ENCODE data around the gene SPAG7.
"Not testable (repeated sequence)": the region's sequence is repeated elsewhere in the genome, so short reads cannot be mapped to it uniquely, and the experiment has no call there.

The SPAG7 gene

GRCh38 chr17:4938688-4939545, 28.7 kb downstream of the SPAG7 start:
- DNase-seq (ENCODE audit: low read depth in 1 of 2, low spot score in 1 of 2): no peak

GRCh38 chr17:4938069-4938491, 29.5 kb downstream of the SPAG7 start:
- no peak for DNase-seq (ENCODE audit: low read depth in 1 of 2, low spot score in 1 of 2)

- DNase-seq (ENCODE audit: low read depth in 1 of 2, low spot score in 1 of 2): no peak
These were observed 30.1 kb downstream of the SPAG7 start for GRCh38 chr17:4937553-4937952.

DNA sequence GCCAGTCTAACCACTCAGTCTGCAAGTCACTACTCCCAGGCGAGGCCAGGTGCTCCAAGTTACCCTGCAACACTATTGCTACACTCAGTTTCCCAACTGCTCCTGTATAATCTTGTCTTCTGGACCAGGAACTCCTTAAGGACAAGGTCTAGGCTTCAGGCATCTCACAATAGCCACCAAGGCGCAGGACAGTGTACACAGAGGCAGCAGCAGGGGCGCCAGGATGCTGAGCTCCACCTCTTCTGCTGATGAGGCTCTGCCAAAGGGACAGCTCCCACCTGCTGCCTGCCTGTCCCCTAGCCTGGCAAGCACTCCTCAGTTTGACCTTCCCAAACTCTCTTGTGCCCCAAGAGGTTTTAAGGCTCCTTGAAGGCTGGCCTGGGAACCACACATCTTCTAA, 31.2 kb downstream of the SPAG7 start:
- DNase-seq (ENCODE audit: low read depth in 1 of 2, low spot score in 1 of 2): no peak

- DNase-seq (ENCODE audit: low read depth in 1 of 2, low spot score in 1 of 2): no peak
These were observed 32.0 kb downstream of the SPAG7 start for GRCh38 chr17:4935650-4936049.

GRCh38 chr17:4934173-4934979, 33.2 kb downstream of the SPAG7 start:
- no peak for DNase-seq (ENCODE audit: low read depth in 1 of 2, low spot score in 1 of 2)

- DNase-seq (ENCODE audit: low read depth in 1 of 2, low spot score in 1 of 2): no peak
These were observed 34.0 kb downstream of the SPAG7 start for GRCh38 chr17:4933646-4934045.

GRCh38 chr17:4932756-4933155, 34.9 kb downstream of the SPAG7 start:
- DNase-seq (ENCODE audit: low read depth in 1 of 2, low spot score in 1 of 2): no peak

DNA sequence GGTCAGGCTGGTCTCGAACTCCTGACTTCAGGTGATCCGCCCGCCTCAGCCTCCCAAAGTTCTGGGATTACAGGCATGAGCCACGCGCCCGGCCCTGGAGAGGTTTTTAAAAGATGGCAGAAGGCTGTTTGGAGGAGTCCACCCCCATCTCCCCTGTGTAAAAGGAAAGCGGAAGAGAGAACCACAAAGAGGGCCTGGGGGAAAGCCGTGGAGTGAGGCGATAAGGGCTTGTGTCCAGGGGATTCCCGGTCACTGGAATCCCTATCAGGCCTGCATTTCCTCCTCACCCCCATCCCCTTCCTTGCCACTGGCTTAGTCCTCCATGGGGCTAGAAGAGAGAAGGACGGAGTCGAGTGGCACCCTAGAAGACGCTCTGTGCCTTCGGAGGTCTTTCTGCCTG, 35.7 kb downstream of the SPAG7 start, which contains the start of gene GP1BA:
Gene GP1BA, plus strand, starts transcription at position 315 of the 400 bp plus-strand sequence. CDS start 328 bp downstream, outside the sequence.
- DNase-seq (ENCODE audit: low read depth in 1 of 2, low spot score in 1 of 2): no peak

DNA sequence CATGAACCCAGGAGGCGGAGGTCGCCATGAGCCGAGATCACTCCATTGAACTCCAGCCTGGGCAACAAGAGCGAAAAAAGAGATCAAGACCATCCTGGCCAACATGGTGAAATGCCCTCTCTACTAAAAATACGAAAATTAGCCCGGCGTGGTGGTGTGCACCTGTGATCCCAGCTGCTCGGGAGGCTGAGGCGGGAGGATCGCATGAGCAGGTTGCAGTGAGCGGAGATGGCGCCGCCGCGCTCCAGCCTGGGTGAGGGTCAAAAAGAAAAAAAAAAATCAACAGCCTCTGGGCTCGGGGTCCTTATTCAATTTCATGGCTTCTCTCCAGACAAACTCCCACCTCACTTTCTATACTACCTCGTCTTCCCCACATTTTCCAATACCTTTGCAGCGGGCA, 38.7 kb downstream of the SPAG7 start:
- DNase-seq (ENCODE audit: low read depth in 1 of 2, low spot score in 1 of 2): no peak

GRCh38 chr17:4926577-4927335, 40.9 kb downstream of the SPAG7 start:
- not testable (repeated sequence) for DNase-seq (ENCODE audit: low read depth in 1 of 2, low spot score in 1 of 2)

GRCh38 chr17:4921320-4921719, 46.3 kb downstream of the SPAG7 start:
- no peak for DNase-seq (ENCODE audit: low read depth in 1 of 2, low spot score in 1 of 2)

GRCh38 chr17:4920351-4921048, 47.1 kb downstream of the SPAG7 start:
- DNase-seq (ENCODE audit: low read depth in 1 of 2, low spot score in 1 of 2): no peak

- no peak for DNase-seq (ENCODE audit: low read depth in 1 of 2, low spot score in 1 of 2)
These were observed 48.0 kb downstream of the SPAG7 start for GRCh38 chr17:4919511-4920047.

GRCh38 chr17:4914551-4914950, 53.1 kb downstream of the SPAG7 start:
- not testable (repeated sequence) for DNase-seq (ENCODE audit: low read depth in 1 of 2, low spot score in 1 of 2)

DNA sequence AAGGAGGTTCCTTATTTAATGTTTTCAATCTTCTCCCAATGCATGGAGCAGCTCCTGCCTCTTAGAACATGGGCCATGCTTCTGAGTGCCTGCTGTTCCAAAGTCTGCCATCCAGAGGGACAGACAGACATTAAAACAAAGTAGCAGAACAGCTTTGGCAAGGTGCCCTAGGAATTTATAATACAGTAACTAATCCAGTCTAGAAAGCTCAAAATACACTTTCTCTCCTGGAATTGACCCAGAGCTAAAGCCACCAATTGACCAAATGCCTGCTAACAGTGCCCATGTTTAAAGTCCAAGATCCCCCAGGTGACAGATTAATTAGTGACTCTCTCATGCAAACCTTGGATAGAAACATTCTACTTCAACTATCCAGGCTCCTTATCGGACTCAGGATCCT, 53.6 kb downstream of the SPAG7 start:
- DNase-seq (ENCODE audit: low read depth in 1 of 2, low spot score in 1 of 2): no peak

Data from activated T-helper 1 cell treated with anti-CD3 and anti-CD28 coated beads, Interleukin-2, amount 50 U/mL, for 16 hours (primary cell).